Tongue (tissue), 2 donors: ENCODE results near the gene DYNLL2. TPM values are rescaled to one million over a fixed set of nuclear protein-coding genes. Genes with fewer than 3 reads are reported as not detected.
"Not testable (repeated sequence)": the region's sequence is repeated elsewhere in the genome, so short reads cannot be mapped to it uniquely, and the experiment has no call there.

Experiments
- DNase-seq: peaks from one replicate; pipeline ENCODE4 v3.0.0-alpha.2; 2015
- total RNA-seq: library from RNA; depleted of rRNA; stranded (reverse); fragments of >200 nt; gene quantifications from one replicate; pipeline ENCODE4 v1.2.3, GENCODE V29; 2014

Gene DYNLL2
- total RNA-seq, 1 donor from 2014 or later, result 21.6 TPM

DNA sequence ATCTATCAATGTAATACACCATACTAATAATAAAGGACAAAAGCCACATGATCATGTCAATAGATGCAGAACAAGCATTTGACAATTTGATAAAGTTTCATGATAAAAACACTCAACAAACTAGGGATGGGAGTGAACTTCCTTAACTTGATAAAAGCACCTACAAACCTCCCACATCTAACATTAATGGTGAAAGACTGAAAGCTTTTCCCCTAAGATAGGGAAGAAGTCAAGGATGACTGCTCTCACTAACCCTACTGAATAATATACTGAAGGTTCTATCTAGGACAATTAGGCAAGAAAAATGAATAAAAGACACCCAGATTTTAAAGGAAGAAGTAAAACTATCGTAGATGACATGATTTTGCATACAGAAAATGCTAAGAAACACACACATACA, 10.4 kb upstream of the DYNLL2 start:
- DNase-seq, result no peak

DNA sequence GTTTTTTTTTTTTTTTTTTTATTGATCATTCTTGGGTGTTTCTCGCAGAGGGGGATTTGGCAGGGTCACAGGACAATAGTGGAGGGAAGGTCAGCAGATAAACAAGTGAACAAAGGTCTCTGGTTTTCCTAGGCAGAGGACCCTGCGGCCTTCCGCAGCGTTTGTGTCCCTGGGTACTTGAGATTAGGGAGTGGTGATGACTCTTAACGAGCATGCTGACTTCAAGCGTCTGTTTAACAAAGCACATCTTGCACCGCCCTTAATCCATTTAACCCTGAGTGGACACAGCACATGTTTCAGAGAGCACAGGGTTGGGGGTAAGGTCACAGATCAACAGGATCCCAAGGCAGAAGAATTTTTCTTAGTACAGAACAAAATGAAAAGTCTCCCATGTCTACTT, 10.0 kb upstream of the DYNLL2 start:
- DNase-seq, result not testable (repeated sequence)

DNA sequence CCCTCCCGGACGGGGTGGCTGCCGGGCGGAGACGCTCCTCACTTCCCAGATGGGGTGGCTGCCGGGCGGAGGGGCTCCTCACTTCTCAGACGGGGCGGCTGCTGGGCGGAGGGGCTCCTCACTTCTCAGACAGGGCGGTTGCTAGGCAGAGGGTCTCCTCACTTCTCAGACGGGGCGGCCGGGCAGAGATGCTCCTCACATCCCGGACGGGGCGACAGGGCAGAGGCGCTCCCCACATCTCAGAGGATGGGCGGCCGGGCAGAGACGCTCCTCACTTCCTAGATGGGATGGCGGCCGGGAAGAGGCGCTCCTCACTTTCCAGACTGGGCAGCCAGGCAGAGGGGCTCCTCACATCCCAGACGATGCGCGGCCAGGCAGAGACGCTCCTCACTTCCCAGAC, 8.8 kb upstream of the DYNLL2 start:
- not testable (repeated sequence) for DNase-seq

DNA sequence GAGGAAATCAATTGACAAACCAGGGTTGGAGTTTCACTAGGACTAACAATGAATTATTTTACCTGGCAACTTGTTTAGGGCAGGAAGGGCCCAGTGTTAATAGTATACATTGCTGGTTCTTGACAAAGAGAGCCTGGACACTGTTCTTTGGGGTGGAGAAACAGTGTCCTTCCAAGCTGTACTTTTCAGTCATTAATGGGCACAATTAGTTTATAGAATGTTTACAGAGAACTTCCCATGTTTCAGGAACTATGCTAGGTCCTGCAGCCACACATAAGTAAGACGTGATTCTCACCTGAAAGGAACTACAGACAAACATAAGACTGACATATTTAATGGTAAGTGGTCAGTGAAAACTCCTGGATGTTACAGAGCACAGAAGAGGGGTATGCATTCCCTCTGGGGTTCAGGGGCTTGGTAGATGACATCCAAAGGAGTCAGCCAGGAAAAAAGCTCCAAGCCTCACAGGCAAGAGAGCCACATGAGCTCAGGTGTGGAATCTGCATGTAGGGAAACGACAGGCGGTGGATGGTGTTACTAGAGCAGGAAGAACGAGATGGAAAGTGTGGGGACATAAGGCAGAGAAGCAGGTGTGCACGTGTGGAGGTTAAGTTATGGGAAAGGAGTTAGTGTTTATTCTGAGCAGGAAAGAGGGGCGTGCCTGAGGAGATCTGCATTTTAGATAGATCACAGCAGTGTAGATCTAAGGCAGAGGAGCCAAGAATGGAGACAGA, 3.8 kb upstream of the DYNLL2 start:
- DNase-seq, result no peak

DNA sequence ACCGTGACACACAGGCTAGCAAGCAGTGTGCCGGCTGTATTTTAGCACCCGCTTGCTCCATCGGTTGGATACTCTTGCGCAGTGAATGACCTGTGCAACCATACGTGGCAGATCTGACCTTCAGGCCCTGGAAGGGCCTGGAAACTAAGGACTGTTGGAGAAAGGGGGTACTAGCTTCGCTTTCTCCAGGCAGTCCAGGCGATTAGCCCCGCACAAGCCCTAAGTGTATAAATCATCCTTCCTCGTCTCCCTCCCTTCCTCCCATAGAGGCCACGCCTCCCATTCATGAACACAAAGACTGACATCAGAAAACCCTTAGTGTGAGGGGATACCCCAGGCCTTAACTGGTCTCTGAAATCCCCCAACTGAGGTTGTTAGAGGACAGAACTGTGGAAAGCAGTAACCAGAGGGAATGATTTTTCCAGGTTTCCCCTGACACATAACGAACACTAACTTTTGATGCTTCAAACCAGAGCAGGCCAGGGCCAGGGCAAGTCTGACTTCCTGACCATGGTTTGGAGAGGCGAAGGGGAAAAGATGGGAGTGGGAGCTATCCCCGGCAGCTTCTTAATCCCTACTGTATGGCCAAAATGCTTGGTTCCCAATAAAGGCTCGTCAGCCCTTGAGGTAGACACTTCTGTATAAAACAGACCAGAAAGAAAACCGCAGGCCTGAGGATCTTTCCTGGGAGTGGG, 1.4 kb upstream of the DYNLL2 start:
- no peak for DNase-seq

DNA sequence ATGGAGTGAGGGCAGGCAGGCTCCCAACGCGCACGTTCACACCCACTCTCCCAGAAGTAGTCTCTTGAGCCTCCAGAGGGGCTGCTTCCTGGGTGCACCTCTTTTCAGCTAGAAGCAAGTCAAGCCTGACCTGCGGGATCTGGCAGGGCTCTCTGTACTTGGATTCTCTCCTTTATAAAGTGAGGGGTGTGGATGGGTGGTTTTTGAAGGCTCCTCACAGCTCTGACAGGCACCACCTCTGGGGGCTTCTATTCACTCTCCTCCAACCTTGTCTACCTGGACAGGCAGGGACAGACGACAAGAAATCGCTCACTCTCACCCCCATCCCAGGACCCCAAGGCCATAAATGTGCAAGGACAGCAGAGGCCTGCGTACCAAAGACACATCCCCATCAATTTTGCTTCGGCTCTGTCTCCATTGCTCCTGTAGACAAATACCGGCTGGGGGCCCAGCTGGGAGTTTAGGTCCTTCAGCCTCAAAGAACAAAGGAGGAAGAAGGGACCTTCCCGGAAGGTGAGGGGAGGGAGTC, 814 bp upstream of the DYNLL2 start:
- no peak for DNase-seq

DNA sequence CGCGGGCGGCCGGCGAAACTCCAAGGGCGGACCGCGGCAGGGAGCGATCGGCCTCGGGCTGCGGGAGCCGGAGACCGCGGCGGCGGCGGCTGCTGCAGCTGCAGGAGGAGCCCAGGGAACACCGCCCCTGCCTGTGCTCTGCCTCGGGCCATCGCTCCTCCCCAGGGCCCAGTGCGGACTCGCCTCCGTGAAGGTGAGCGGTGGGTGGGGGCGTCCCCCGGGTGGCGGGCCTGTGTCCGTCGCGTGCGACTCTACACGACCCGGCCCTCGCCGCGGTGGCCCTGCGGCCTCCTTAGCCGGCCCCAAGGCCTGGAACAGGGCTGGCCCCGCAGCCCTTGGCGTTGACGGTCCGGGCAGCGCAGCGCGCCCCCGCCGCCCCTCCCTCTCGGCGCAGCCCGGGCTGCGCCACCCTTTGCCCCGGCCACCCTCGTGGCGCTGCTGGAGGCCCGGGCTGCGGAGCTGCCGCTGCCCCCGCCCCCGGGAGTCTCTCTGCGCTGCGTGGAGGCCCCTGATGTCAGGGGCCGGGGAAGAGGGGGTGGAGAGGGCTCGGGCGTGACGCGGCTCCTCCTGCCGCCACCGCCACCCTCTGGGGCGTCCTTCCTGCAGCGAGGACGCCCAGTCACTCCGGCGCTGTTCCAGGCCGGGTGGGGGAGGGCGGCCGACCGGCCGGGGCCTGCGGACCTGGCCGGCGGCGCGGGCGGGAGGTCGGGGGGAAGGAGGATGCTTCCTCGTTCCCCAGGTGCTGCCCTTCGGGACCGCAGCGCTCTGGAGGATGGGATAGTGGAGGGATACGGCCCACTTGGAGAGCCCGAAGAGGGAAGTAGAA, 485 bp downstream of the DYNLL2 start:
- peak; percentile 69 for DNase-seq

DNA sequence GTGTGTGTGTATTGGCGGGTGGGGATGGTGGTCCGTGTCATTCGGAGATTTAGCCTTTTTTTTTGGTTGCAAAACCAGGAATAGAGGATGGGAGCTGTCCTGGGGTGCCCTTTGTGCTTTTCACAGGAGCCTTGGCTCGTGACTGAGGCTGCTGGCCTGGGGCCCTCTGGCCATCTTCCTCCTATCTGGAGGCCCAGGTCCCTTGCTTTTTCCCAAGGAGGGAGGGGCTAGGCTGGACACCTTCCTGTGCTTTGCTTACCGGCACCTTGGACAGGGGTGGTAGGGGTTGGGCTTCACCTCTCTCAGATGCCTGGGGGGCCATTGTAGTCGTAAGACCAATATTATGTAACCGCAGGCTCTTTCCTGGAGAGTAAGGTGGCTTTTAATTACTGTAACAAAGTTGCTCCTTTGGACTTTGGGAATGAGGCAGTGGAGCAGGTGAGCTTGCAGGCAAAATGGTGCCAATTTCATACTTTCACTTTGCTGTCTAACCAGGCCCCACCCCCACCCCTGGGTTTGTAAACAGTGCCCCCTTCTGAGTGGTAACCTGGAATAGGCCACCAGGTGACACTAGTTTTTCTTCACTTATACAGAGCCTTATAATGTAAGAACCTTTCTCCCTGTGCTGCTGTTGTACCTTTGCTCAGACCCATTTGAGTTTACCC, 1.2 kb downstream of the DYNLL2 start:
- peak; percentile 29 for DNase-seq

DNA sequence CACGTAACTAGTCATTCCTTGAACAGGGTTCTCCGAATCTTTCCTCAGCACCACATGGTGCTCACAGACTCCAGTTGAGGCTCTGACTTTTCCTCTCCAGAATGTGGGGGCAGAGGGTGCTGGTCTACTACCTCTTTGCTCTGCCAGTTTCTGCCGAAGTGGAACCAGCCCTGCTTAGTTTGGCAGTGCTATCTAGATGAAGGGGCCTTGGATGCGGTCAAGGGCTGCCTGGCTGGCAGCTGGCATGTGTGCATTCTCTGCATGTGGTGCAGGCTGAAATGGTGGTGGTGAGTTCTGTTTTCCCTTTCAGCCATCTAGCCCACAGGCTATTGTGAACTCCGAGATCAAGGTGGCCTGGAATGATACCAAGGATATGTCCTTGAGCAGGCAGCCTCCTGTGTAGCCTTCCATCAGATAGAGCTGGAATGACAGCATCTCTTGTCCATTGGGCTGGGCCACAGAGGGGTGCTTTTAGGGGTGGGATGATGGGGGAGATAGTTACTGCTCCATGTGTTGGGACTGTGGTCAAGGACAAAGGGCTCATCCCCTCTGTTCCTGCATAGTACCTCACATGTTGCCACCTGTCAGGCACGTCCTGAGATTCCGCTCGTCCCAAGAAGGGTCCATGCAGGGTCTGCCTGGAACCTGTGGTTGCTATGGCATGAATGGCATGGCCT, 2.0 kb downstream of the DYNLL2 start:
- peak; percentile 17 for DNase-seq

DNA sequence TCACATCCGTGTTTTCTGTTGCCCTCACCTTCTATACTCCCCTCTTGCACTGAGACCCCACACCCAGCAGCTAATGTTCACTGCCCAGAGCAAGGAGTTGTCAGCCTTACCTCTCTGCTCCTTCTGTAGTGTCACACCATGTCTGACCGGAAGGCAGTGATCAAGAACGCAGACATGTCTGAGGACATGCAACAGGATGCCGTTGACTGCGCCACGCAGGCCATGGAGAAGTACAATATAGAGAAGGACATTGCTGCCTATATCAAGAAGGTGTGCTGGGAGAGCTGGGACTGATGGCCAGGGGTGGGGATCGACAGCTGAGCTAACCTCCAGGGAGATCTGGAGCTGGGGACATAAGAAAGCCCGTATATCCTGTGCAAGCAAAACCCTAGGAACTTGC, 3.7 kb downstream of the DYNLL2 start:
- no peak for DNase-seq

DNA sequence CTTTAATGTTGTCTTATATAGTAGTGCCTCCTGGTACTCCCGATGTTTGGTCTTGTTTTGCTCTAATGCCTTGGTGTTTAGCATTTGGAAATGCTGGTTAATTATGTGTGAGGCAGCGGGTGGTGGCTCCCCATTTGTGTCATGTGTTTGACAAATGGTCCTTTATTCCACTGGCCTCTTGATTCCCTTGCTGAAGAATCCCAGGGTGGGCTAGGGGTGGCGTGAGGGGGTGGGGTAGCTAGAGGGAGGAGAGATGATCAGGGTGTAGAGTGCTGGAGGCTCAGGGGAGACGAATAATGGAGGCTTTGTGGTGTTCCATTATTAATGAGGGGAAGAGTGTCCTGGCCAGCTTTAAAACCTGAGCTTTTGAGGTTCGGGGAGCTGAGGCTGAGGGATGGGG, 5.4 kb downstream of the DYNLL2 start:
- no peak for DNase-seq

DNA sequence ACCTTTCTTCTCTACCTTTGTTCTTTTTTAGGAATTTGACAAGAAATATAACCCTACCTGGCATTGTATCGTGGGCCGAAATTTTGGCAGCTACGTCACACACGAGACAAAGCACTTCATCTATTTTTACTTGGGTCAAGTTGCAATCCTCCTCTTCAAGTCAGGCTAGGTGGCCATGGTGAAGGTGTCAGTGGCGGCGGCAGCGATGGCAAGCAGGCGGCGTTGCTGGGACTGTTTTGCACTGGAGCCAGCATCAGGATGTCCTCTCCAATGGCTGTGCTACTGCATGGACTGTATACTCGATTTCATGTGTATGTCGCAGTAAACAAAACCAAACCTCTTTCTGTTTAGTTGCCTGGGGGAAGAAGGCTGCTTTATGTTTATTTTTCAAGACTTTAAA, 5.9 kb downstream of the DYNLL2 start:
- DNase-seq, result no peak

DNA sequence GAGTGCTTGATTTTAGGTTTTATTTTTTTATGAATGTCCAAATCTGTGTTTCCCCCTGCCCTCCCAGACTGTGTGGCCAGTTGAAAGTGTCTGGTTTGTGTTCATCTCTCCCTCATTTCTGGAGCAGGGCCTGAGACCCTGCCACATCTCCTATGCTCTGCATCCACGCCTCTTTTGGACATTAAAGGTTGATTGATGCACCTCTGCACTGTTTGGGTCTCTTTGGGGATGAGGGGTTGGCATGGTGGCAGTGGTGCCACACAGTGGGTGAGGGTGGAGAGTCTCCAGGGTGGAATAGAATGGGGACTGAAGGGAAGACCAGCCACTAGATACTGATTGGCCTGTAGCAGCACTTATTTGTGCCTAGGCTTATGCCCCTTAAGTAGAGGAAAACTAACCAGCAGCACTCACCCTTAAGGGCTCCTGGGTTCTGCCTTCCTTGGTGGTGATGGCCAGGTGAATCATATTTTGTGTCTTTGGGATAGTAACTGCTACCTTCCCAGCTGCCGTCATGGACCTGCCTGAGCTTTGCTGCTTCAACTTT, 7.9 kb downstream of the DYNLL2 start:
- DNase-seq, result no peak

DNA sequence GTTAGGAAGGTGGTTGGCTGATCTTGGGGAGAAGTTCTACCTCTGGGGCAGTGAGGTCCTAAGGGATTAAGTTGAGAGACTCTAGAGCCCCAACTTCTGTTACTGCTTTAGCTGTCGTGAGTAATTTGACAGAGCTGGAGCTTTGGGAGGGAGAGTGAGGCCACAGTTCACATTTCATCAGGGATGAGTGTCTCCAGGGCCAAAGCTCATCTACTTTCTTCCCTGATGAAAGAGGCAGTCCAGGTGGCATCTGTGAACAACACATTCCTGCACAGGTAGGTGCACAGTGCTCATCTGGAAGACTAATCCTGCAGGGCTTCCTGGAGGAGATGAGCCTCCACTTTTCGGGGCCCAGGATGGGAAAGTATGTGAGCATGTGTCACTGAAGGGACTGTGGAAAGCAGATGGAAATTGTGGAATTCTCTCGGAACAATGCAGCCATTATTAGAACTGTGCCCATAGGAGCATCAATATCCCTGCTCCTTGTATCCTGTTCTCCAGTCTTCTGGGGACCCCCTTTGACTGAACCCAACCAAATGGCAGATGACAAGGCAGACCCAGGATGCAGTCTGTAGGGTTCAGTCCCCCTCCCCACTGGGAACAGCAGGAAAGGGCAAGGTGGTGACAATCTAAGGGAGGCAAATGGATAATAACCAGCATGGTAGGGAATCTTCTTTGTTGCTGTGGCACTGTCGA, 9.0 kb downstream of the DYNLL2 start:
- DNase-seq, result no peak

DNA sequence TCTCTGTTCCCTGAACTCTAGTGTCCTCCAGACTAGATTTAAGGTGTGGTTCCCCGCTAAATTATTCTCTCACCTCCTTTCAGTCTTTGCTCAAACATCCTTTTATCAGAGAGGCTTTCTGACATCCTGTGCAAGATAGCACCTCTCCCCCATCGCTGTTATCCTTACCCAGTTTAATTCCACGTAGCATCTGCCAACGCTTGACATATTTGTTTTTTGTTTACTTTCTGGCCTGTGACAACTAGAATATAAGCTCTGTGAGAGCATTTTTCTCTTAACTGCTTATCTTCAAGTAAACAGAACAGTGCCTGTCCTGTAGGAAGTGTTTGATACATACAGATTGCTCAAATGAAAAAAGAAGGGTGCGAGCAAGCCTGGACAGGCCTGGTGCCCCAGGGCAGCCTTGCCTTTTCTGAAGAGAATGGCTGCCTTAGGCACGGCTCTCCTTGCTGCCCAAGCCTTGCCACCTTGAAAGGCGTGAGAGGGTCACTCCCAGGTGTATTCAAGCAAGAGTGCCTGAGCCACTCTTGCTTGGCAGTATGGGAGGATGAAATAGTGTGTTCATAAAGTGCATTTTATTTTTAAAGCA, 9.7 kb downstream of the DYNLL2 start:
- DNase-seq, result no peak

DNA sequence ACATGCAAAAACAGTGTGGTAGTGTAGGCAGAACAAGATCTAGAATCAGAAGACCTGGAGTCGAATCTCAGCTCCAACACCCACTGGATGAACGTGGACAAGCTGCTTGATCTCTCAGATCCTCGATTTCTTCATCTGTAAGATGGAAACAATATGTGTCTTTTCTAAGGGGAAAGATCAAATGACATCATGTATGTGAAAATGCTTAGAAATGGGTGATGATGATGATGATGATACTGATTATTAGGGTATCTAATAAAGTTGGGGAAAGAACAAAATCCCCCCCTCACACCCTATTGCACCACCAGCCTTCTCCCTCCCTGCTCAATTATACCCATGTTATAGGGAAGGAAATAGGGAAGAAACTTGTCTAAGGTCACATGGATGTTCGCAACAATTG, 10.9 kb downstream of the DYNLL2 start:
- no peak for DNase-seq

DNA sequence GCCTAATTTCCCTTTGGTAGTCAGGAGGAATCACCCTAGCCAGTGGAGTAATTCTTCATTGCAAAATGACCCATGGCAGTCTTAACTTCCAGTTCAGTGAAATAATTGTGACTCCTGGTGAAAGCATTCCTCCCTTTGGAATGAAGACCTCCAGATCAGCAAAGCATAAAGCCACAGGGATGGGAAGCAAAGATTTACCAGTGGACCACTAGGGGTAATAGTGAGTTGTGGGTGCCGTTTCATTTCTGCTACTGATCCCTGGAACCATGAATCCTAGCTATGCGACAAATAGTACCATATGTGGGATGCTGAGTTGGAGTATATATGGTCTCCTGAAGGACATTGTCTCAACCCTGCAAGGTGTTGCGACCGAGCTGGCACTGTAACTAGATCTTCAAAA, 13.7 kb downstream of the DYNLL2 start:
- DNase-seq, result no peak

DNA sequence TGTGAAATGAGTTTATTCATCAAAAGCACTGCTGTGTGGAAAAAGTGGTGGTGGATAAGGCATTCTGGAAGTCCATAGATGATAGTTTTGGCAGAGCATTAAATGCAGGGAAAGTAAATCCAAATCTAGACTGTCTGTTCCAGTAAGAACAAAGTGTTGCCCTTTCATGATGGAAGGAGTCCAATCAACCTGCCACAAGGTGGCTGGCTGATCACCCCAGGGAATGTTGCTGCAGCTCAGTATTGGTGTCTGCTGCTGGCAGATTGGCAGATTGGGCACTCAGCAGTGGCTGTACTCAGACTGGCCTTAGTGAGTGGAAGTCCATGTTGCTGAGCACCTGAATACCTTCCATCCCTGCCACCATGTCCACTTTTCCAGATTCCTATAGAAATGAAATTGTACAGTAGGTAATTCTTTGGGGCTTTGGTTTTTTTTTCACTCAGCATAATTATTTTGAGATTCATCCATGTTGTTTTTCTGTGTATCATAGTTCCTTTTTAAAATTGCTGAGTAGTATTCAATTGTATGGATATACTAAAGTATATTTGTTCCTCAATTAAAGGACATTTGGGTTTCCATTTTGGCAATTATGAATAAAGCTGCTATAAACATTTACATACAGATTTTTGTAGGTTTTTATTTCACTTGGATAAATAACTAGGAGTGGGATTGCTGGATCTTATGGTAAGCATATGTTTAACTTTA, 14.3 kb downstream of the DYNLL2 start:
- DNase-seq, result no peak

DNA sequence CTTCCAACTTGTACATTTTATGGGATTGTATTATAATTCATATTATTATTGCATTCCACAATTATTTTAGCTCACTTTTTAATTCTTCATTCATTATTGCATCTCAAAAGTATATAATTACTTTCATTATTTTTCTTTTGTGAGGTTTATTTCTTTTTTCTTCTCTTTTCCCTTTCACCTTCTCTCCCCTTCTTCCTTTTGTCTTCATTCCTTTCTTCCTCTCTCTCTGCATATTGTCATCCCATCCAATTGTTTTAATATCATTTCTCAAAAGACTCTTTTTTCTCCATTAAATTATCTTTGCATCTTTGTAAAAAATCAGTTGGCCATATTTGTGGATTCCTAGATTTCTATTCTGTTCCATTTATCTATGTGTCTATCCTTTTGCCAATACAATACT, 17.3 kb downstream of the DYNLL2 start:
- DNase-seq, result no peak

DNA sequence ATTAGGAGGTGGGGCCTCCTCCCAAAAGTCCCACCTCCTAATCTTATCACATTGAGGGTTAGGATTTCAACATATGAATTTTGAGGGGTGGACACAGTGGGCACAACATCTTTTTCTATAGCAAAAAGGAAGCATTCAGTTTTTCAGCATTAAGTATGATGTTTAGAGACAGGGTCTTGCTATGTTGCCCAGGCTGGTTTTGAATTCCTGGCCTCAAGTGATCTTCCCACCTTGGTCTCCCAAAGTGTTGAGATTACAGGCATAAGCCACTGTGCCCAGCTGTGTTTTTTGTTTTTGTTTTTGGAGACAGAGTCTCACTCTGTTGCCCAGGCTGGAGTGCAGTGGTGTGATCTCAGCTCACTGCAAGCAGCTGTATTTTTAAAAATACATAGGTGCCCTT, 18.7 kb downstream of the DYNLL2 start:
- not testable (repeated sequence) for DNase-seq
